NK-92 (cell line): ENCODE measurements around the gene TPD52L2.
"Not testable (repeated sequence)": the region's sequence is repeated elsewhere in the genome, so short reads cannot be mapped to it uniquely, and the experiment has no call there.

Experiments
- DNase-seq: peaks from one replicate; lab custom pipeline; 2025; ENCODE audit not compliant: unreplicated experiment; lab: John Stamatoyannopoulos, UW

TPD52L2 gene

DNA sequence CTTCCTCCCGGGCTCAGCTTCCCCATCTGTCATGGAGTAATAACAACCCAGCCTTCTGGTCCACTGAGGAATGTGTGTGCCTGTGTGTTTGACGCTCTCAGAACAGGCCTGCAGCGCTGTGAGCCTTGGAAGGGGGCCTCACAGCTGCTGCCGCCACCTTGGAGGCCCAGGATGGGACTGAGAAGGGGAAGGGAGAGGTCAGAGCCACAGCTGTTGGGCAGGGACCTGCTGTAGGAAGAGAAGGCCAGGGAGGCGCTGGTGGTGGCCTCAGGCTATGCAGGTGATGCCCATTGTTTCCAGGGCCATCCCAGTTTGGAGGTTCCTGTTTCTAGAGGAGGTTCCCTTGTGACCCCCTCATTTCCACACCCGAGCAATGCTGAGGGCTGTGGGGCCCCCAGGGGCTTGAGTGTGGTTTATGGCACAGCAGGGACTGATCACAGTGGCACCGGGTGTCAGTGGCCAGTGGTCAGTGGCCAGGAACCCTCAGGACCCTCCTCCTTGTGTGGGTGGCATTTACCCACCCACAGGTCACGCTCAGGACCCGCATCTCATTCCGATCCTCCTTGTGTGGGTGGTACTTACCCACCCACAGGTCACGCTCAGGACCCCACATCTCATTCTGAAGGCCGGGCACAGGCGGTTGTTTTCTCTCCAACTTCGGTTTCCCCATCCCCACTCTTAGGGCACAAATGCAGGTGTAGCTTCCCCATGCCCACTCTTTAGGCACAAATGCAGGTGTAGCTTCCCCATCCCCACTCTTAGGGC is 14.0 kb downstream of the TPD52L2 start:
- DNase-seq: no peak

DNA sequence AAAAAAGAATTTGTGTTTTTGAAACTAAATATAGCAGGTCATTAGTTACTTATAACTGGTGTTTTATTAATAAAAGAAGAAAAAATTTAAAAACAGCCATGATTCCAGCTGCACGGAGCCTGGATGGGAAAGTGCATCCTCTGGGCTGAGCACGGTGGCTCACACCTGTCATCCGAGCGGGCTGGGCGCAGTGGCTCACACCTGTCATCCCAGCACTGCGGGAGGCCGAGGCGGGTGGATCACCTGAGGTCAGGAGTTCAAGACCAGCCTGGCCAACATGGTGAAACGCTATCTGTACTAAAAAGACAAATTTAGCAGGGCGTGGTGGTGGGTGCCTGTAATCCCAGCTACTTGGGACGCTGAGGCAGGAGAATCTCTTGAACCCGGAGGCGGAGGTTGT is 15.8 kb downstream of the TPD52L2 start:
- not testable (repeated sequence) for DNase-seq

DNA sequence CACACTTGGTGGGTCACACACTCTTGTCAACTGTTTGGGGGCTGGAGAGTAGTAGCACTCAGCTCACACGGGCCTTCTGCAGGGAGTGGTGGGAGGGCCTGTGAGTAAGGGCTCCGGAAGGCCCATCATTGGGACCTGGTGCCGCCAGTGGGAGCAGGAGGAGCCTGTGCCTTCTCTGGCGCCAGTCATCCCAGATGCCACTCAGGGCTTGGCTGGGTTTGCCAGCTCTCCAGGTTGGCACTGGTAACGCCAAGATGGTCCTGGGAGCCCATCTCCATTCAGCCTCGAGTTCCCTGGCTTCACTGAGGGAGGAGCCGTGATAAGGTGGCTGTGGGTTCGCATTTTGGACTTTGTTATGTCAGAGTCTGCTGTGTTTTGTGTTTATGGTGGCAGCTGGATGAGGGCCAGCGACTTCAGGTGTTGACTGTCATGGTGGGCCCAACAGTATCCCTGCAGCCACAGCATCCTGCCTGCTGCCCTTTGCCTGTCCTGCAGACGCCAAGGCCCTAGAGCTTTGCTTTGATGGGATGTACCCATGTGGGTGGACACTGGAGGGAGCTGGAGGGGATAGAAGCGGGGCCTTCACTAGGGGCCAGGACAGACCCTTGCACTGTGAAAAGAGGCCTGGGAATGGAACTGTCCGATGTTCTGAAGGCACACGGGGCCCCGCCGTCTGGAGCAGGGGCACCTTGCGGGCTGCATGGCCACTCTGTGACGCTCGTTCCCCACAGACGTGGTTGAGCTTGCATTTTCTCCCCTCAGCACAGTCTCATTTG is 16.6 kb downstream of the TPD52L2 start:
- no peak for DNase-seq

DNA sequence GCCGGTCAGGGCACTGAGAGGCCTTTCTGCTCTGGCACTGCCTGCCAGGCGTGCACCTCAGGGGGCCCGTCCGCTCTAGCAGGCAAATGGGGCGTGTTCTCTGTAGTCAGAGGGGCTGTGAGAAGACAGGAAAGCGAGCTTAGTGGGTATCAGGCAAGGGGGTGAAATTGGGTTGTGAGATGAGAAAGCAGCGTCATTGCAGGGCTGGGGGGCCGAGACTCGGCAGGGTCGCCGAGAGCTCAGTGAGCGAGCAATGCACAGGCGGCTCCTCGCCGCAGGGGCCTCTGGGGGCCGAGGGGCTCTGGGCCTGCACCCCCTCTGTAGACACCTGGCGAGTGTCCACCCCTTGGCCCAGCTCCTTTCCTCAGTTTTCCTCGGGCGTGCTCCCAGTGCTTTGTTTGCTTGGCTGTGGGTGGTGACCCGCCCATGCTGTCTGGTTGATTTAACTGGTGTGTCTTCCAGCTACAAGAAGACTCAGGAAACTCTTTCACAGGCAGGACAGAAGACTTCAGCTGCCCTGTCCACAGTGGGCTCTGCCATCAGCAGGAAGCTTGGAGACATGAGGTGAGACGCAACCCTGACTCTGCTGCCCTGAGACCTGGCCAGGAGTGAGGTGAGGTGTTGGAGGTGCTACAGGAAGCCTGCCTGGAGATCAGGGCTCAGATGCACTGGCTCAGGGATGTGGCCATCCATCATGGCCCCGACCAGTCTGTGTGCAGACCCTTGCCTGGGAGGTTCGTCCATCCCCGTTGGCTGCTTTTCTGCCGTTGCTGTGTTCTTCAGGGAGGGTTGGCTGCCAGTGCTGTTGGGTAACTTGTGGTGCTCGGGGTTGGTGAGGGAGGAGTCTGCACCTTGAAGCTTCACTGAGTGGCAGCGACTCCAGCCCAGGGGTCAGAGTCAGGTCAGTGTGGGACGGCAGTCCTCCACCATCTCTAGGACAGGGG is 17.5 kb downstream of the TPD52L2 start:
- DNase-seq: no peak

DNA sequence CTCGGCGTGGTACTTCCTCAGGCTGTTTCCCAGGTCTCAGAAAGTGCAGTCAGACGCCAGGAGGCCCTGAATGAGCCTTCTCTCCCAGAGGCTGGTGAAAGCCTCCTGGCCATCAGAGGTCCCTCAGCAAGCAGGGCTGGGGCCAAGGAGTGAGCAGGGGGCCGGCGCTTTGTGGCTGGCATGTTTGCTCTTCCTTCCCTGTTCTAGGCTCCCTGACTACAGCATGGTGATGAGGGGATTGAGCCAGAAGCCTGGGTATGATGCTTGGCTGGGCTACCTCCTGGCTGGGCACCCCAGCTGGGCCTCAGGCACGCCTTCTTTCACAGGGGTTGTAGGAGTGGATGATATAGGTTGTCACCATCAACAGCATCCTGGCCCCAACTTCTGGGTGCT is 18.1 kb downstream of the TPD52L2 start:
- DNase-seq: no peak

DNA sequence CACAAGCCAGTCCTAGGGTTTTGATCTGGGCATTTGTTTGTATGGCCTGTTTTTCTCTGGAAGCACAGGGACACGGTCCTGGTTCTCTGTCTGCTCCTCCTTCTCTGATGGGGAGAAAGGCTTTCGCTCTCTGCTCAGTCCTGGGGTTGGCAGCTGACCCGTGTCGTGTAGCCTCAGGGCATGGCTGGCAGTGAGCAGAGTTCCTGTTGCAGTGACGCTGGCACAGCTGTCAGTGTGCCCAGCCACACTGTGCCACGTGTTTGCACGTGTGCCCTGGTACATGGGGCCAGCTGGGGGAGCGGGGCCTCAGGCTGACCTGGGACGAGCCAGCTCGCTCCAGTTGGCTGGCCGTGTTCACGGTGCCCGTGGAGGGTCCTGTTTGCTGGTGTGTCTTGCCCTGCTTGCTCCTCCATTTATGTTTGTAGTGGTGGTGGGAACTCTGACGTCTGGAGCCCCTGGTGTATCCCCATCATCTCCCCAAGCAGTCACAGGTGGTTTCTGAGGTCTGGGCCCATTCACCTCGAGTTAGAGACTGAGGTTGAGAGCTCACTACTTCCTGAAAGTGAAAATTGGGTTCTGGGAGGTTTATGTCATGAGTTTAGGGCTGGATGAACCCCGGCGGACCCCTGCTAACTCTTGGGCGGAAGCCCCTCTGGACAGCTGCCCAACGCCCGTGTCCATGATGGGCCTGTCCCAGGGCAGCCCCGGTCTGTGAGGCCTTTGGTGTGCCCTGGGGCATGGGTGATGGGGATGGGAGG is 19.6 kb downstream of the TPD52L2 start:
- no peak for DNase-seq

DNA sequence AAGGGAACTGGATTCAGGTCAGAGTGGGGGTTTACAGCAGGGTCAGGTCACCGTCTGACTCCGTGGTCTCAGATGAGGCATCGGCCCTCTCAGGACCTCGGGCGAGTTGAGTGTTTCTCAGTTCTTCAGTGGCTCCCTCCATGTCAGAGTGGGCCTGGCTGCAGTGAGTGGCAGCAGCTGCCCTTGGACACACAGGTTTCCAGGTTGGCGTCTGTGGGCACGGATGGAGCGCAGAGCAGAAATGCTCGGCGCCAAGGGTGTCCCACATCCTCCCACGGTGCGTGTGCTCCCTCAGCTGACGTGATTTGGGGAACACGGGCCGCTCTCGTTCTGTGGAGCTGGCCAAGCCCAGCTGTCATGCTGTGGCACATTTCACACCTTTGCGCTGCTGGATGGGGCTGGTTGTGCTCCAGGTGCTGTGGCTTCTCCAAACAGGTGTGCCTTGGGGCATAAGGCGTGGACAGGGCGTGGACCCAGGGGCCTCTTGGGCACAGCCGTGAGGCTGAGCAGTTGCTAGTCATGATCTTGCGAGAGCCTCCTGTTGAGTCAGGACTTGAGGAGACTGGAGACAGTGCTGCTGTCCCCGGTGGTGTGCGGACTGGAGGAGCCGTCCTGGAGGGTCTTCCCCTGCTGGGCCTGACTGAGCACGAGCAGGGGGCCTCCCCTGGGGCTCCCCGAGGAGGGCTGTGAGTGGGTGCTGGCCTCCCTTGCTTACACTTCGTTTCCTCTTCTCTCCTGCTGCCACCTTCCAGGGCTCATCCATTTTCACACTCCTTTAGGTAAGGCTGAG is 20.4 kb downstream of the TPD52L2 start:
- no peak for DNase-seq

DNA sequence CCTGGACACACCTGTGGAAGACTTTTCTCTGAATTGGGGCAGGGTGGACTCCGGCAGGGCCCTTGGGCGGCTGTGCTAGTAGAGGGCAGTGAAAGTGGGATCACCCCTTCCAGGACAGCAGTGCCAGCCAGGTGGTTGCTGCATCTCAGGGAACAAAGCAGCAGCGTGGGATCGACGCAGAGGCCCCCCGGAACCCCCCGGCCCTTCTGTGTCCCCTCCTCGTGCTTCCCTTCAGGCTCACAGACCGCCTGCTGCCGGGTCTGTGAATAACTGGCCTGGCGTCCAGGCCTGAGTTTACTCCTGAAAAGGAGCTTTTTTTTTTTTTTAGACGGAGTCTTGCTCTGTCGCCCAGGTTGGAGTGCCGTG is 21.0 kb downstream of the TPD52L2 start:
- no peak for DNase-seq

DNA sequence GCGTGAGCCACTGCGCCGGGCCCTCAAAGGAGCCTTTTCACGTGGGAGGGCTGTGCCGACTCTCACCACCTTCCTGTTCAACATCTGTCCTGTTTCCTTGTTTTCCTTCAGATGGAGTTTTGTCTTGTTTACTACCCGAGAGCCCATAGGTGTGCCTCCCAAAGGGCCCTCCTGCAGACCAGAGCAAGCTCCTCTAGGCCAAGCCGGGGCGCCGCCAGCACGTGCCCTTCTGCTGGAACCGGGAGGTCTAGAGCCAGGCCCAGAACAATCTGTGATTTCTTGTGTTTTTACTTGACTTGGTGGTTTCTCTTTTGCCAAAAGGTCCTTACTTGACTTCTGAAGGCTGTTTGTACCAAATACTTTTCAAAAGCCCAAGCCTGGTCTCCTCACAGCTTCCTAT is 21.9 kb downstream of the TPD52L2 start:
- no peak for DNase-seq

DNA sequence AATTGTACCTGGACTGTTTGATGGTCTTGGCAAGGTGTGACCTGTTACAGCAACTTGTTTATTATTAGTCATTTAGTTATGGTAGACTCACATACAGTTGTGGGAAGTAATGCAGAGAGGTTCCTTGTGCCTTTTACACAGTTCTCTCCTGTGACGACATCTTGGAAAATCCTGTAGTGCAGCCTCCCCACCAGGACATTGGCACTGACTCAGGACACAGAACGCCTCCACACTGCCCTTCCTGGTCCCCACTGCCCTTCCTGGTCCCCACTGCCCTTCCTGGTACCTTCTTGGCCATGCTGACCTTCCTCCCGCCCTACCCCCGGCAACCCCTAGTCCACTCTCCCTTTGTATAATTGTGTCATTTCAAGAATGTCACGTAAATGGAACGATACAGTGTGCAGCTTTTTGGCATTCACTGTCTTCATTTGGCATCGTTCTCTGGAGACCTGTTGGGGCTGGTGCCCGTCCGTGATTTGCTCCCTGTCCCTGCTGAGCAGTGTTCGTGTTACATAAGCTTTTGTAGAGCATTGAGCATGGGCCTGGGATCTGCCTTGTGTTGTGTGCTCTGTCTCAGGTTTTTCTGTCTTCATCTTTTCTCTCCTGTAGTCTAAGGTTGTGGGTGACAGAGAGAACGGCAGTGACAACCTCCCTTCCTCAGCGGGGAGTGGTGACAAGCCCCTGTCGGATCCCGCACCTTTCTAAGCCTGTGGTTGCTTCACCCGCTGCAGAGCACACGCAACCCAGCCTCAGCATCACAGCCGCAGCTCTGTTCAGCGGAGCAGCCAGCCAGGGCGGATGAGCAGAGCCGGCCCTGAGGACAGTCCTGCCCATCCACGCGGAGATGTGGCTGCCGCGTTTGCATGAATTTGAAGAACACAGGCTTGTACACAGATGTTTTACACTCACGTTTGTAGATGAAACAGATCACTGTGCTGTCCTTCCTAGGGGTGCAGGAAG is 24.5 kb downstream of the TPD52L2 start:
- no peak for DNase-seq

DNA sequence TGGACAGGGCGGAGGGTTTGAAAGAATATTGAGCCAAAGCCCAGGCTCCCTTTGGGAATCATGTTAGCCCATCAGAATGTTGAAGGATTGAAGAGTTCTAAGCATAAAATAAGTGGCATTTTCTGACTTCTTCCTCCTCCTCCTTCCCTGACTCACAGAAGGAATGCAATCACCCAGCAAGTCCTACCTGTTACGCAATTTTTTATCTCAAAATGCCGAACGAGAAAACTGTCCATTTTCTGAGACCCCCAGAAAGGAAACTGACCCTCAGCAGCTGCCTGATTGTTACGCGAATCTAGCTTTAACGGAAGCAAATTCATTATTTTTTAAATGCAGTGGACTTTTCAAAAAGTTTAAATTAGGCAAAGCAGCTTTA is 25.1 kb downstream of the TPD52L2 start:
- DNase-seq: no peak

DNA sequence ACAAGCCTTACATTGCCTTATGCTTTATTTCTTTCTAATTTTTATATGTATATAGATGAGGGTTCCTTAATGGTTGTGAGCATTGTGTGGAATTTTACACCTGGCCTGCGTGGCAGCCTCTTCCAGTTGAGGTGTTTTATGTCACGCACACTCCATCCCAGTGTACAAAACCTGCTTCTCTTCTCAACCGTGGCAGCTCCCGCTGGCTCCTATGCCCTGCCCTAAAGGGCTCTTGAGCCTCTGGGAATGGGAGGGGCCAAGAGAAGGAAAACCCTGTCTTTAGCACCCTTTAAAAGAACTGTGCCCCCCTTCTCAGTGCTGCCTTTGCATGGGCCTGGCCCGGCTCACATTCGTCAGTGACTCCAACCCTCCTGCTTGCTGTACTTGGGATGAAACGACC is 25.5 kb downstream of the TPD52L2 start:
- DNase-seq: no peak

DNA sequence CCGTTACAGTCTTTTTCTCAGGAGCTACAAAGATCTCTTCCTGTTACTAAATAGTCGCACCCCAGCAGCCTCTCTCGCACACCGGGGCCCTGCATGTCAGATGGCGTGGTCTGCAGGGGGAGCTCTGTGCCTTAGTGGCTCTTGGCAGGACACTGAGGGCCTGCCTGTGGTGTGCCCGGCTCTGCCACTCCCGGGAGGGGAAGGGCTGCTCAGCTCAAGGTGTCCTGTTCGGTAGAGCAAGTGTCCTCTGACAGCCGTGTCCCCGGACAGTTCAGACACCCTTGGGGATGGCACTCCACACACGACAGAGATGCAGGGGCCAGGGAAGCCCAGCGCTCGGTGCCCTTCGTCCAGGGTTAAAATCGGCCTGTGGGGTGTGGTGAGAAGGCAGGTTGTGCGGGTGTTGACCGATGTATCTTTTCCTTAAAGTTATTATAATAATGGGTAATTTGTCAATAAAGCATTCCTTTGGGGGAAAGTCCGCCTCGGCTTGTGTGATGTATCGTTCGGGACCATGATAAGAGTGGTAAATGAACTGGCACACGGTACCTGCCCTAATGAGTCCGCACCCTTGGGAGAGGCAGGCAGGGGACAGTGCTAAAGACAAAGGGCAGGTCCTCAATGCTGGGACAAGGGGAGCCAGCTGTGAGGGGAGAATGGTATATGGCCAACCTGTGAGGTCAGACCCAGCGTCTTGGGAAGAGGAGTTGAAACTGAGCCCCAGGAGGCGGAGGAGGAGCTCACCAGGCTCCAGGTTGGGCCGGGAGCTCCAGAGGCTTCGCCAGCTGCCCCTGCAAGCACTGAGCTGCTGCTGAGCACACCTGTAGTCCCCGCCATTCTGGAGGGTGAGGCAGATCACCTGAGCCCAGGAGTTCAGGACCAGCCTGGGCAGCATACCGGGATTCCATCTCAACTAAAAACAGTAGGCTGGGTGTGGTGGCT is 26.3 kb downstream of the TPD52L2 start:
- DNase-seq: no peak

DNA sequence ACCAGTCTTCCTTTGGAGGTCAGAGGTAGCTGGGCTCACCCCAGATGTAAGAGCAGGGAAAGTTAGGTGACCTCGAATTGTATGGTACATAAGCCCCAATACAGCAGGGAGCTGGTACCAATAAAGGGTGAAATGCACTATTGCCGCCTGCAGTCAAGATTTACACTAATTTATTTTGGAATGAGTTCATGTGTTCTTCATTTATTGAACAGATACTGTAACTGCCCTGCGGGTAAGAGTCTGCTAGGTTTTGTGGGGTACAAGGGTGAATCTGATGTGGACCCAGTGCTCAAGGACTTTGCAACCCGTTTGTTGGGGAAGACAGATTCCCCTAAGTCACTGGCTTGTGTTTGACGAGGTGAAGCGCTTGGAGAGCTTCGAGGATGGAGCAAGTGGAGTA is 27.3 kb downstream of the TPD52L2 start:
- no peak for DNase-seq

DNA sequence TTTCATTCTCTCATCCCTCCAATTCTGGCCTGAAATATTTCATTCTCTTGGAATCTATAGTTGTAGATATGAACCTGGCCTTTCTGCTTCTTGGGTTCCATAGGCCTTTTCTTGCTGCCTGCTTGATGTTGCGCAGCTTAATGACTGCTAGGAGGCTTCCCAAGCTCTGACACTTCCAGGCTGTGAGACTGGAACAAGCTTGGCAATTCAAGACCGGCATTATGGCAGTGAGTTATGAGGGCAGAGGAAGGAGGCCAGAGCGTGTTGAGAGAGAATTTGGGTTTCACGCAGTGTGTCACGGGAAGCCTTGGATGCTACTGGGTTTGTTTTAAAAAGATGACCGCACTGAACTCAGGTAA is 28.9 kb downstream of the TPD52L2 start:
- no peak for DNase-seq

DNA sequence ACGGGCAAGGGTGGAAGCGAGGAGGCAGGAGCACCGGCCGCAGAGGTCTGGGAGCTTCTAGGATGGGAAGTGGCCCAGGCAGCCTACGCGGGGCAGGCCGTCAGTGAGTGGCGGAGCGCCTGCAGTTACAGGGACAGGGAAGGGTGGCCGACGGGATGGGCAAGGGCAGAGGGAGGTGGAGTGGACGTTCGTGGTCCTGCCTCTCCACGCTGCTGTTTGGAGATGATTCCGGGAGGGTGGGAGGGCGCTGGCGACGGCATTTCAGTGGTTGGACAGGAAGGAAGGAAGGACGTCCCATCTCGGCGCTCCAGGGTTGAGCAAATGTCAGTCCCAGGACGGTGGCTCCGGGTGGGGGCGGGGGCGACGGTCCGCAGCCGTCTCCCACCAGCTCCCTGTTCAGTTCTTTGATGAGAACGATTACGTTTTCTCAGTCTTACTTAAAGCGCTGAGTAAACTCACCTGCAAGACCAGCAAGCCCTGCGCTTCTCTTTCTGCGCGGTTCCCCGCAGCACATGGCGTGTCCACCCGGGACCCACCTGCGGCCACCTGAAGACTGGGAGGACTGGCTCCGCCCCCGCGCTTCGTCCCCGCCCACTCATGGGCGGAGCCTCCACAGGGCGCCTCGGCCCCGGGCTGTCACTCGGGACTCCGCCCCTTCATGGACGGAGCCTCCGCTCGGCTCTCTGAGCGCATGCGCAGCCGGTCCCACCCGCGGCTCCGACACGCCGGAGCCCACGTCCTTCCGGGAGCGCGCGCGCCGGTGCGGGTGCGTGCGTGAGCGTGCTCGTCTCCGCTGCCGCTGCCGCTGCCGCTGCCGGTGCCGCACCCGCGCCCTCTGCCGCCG is 29.5 kb downstream of the TPD52L2 start, which contains the start of gene DNAJC5:
Gene DNAJC5 (plus strand): TSS at position 769 of the 844 bp plus-strand sequence. CDS start 33,220 bp downstream, outside the sequence.
- peak; percentile 61 for DNase-seq
